Left cardiac atrium (tissue), 4 donors: Measurements from ENCODE around the gene UBE2L6. TPM values are rescaled to one million over a fixed set of nuclear protein-coding genes. Genes with fewer than 3 reads are reported as not detected.
"Not testable (repeated sequence)": the region's sequence is repeated elsewhere in the genome, so short reads cannot be mapped to it uniquely, and the experiment has no call there.

Experiments used
- ATAC-seq, 2 donors: fragments of 200-7000 bp; cut with Tn5 transposase; one replicate each; pipeline ENCODE4 v1.9.1; 2020; ENCODE audit warnings: mild to moderate bottlenecking in 2 of 2, moderate library complexity in 2 of 2
- DNase-seq: peaks from one replicate; pipeline ENCODE4 v3.0.0-alpha.2; 2020
- intact Hi-C, 2 donors: fragments of 100-400 bp; cut with DNase I; formaldehyde crosslinking; loops; one replicate each; pipeline versions ENCODE4 v1.14.1 to v1.15.1; 2022 to 2023
- total RNA-seq, 2 donors: library from RNA; stranded (reverse); fragmentation: NEBNext Ultra II Directional; extraction: Animal tissue kit (Norgen Biotek cat#: 25700); gene quantifications; one replicate each; pipeline ENCODE4 v1.2.1, GENCODE V29; 2021
- donor health status: DM: no; HTN: yes; CAD: no.
- donor health status: DM: no; HTN: yes; CAD: no; lungs with severe emphysema.
- donor health status: DM: yes; HTN: yes; CAD: no.
- donor health status: Dilated cardiomyopathy.

Gene UBE2L6
- total RNA-seq, 2 donors from 2014 or later: 28.9 to 30.0 TPM

- ATAC-seq: peak in 1 of 2 donors; percentile 60
- intact Hi-C loops: no loop called here
- DNase-seq: no peak
These were observed 28.1 kb downstream of the UBE2L6 start for GRCh38 chr11:57539342-57539741.

GRCh38 chr11:57536947-57537619, 30.4 kb downstream of the UBE2L6 start, which contains the start of gene SMTNL1:
Gene SMTNL1, plus strand, starts transcription at chr11:57537595. Its CDS starts 5,048 bp downstream, at chr11:57542643.
- intact Hi-C loops: no loop called here
- DNase-seq: no peak
- no peak for ATAC-seq

GRCh38 chr11:57534449-57534848, 33.0 kb downstream of the UBE2L6 start:
- intact Hi-C loops, ATAC-seq, DNase-seq: not testable (repeated sequence)

GRCh38 chr11:57530596-57531507, 36.6 kb downstream of the UBE2L6 start, which contains the start of gene TIMM10:
Gene TIMM10, minus strand, starts transcription at chr11:57530754. Its CDS starts 565 bp downstream, at chr11:57530189.
- ATAC-seq (peak; percentile 98), DNase-seq (peak; percentile 96)
- intact Hi-C loops: no loop called here

- peak; percentile 36 for DNase-seq
- intact Hi-C loops: no loop called here
- ATAC-seq: peak; percentile 8 to 24
These were observed 37.3 kb downstream of the UBE2L6 start for GRCh38 chr11:57530215-57530595.

- no peak for ATAC-seq
- intact Hi-C loops: loop anchor here in 1 of 2 donors (10.0 kb wide), 1 partner anchor 184 kb away; no protein-coding TSS in a partner anchor
- DNase-seq: no peak
These were observed 38.5 kb downstream of the UBE2L6 start for GRCh38 chr11:57529012-57529411.

- DNase-seq: peak; percentile 75
- peak; percentile 10 to 18 for ATAC-seq
- intact Hi-C loops: loop anchor here (1.0 to 10.0 kb wide), 3 partner anchors 34 to 182 kb away; no protein-coding TSS in a partner anchor
These were observed 40.3 kb downstream of the UBE2L6 start for GRCh38 chr11:57527056-57527631.

GRCh38 chr11:57523419-57523818, 44.1 kb downstream of the UBE2L6 start:
- intact Hi-C loops: loop anchor here in 1 of 2 donors (5.0 to 10.0 kb wide), 2 partner anchors 61 to 179 kb away; partner anchors contain the start of gene RTN4RL2

GRCh38 chr11:57521116-57521515, 46.4 kb downstream of the UBE2L6 start:
- intact Hi-C loops: loop anchor here in 1 of 2 donors (5.0 to 10.0 kb wide), 2 partner anchors 59 to 176 kb away; partner anchors contain the start of gene RTN4RL2
- ATAC-seq: no peak
- DNase-seq: no peak

More at GRCh38 chr11:57523419-57523818, 44.1 kb downstream of the UBE2L6 start:
- DNase-seq (no peak), ATAC-seq (no peak)

GRCh38 chr11:57516061-57516443, 51.4 kb downstream of the UBE2L6 start:
- DNase-seq: no peak
- ATAC-seq: no peak
- intact Hi-C loops: no loop called here

- ATAC-seq: peak; percentile 81 to 83
- DNase-seq: peak; percentile 74
- intact Hi-C loops: no loop called here
These were observed 52.0 kb downstream of the UBE2L6 start, which contains the start of gene SLC43A1 for GRCh38 chr11:57515332-57516060. Gene SLC43A1, minus strand, starts transcription at chr11:57515702. Its CDS starts 1,591 bp downstream, at chr11:57514111.

- peak; percentile 75 to 80 for ATAC-seq
- DNase-seq: peak; percentile 75
- intact Hi-C loops: no loop called here
These were observed 52.7 kb downstream of the UBE2L6 start for GRCh38 chr11:57514538-57515331.

GRCh38 chr11:57513911-57514537, 53.4 kb downstream of the UBE2L6 start:
- peak; percentile 57 for DNase-seq
- intact Hi-C loops: no loop called here
- peak; percentile 63 to 68 for ATAC-seq

- DNase-seq (no peak), ATAC-seq (no peak)
- intact Hi-C loops: no loop called here
These were observed 54.0 kb downstream of the UBE2L6 start for GRCh38 chr11:57513452-57513795.

- ATAC-seq: no peak
- intact Hi-C loops: no loop called here
- DNase-seq: no peak
These were observed 54.6 kb downstream of the UBE2L6 start for GRCh38 chr11:57512646-57513451.

GRCh38 chr11:57511741-57512430, 55.6 kb downstream of the UBE2L6 start:
- intact Hi-C loops: no loop called here
- no peak for DNase-seq
- ATAC-seq: no peak
